Activated CD4-positive, alpha-beta T cell treated with anti-CD3 and anti-CD28 coated beads, Interleukin-10, Interleukin-2, amounts not matched to agents 100 ng/mL and 50 ng/mL, durations not matched to agents 16 hours and 8 hours (primary cell): ENCODE results near the gene C1orf35.

Source experiments
- DNase-seq: peaks from one replicate; pipeline ENCODE4 v3.0.0-alpha.2; 2020

C1orf35 gene

GRCh38 chr1:228102791-228103620 lies at the start of gene C1orf35:
Gene C1orf35, minus strand, starts transcription at chr1:228103325. Its CDS starts 98 bp downstream, at chr1:228103227.
- DNase-seq: peak; percentile 97

- no peak for DNase-seq
These were observed 49.8 kb upstream of the C1orf35 start for GRCh38 chr1:228152918-228153258.

DNA sequence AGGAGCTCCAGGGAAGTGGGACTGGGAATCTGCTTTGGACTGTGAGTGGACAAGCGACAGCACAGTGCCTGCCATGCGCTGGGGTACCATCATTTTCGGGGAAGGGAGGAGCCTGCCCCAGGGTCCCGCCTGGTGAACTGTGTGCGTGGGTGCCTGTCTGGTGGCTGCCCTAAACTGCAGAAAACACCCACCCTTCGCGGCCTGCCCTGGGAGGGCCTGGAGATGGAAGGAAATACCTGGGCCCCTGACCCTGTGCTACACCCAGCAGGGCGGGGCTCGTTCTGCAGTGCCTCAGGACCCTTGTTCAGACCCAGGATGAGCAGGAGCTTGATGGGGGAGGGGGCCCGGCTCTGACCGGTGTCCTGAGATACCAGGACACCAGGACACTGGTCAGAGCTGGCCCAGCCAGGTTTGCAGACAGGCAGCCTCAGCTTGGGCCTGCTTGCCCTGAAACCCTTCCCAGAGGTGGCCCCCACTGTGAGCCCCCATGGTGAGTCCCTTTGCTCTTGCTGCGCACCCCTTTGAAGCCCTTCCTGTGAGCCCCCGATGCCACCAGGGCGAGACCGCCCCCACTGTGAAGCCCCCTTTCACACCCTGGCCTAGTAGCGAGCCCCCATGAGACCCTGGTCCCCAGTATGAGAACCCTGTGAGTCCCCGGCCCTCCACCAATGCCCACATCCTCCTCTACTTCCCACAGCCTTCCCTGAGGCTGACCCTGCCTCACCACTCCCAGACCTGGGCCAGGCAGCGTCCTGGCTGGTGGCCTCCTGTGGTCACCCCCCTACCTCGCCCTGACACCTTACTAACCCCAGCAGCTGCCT lies 49.2 kb upstream of the C1orf35 start:
- DNase-seq: no peak

DNA sequence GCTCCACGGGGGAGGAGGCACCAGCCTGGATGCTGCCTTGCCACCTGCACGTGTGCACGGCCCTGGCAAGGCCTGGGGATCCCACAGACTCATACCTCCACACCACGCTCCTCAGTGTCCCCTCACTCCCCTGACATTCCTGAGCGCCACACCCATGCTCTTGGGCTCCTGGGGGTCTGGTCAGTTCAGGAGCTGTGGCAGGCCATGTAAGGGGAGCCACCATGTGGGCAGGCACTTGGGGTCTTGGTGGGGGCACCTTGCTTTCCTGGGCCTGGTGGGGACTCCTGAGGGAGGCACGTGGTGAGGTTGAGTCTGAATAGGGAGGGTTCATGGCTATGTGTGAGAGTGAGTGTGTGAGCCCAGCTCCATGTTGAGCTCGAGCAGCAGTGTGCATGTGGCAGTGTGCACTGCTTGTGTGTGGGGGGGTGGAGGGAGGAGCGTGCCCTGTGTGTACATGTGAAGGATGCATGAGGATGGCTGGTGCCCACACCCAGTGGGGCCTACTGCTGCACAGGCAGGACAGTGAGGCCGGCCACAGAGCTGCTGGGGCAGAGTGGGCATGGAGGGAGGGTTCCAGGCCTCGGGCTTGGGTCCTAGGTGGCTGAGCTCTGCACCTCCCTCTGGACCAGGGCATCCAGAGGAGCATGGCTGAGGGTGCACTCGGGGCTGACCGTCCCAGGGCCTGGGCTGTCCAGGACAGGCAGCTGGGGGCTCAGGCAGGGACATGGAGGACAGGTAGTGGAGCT lies 48.2 kb upstream of the C1orf35 start:
- DNase-seq: no peak

- no peak for DNase-seq
These were observed 47.5 kb upstream of the C1orf35 start for GRCh38 chr1:228150461-228151179.

GRCh38 chr1:228150120-228150460 lies 47.0 kb upstream of the C1orf35 start:
- no peak for DNase-seq

DNA sequence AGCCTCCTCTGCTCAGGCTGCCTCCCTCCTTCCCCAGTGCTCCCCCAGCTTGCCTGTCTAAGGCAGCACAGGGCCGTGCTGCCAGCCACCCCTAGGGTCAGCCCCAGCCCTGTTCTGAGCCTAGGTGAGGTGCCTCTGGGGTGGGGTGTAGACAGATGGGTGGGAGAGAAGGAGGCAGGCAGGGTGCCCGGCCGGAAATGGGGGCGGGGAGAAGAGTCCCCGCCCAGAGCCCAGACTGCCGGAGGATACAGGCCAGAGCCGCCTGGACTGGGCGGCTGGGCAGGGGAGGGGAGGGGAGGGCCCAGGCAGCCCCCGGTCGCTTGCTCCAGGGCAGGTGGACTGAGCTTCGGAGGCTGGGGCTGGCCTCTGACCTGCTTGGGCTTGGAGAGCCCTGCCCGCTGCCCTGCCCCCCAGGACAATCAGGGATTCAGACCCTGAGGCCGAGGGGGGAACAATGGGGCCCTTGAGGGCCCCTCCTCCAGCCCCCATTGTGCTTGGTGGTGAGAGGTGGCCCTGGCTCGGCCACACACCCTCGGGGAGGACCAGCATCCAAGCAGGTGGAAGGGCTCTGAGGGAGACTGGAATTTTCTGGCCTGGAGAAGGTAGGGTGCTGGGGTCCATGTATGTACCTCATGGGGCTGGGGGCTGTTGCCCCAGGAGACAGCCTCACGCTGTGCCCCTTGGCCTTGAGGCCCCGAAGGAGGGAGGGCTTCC lies 46.4 kb upstream of the C1orf35 start, which contains the start of gene GJC2:
TSS of gene GJC2 (plus strand) at position 525 of the 714 bp plus-strand sequence. CDS start 7,829 bp downstream, outside the sequence.
- no peak for DNase-seq

DNA sequence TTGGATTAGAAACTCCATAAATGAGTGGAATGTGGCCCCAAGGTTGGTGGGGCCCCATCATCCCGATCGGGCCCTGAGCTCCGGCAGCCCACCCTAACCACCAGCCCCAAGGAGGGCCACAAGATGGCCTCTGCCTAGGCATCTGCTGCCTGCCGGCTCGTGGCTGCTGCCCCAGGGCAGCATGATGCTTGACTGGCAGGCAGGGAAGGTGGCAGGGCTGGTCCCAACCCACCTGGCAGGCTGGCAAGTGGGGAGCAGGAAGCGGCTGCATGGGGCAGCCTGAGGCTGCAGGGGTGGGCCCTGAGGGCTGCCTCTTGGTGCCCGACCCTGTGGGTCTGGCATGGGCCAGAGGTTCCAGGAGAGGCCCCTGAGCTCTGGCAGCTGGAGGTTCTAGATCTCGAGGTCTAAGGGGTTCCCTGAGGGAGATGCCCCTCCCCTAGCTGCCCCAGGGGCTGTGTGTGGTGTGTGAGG lies 45.8 kb upstream of the C1orf35 start:
- no peak for DNase-seq

- DNase-seq: no peak
These were observed 45.2 kb upstream of the C1orf35 start for GRCh38 chr1:228148196-228148861.

- DNase-seq: no peak
These were observed 44.6 kb upstream of the C1orf35 start for GRCh38 chr1:228147768-228148167.

DNA sequence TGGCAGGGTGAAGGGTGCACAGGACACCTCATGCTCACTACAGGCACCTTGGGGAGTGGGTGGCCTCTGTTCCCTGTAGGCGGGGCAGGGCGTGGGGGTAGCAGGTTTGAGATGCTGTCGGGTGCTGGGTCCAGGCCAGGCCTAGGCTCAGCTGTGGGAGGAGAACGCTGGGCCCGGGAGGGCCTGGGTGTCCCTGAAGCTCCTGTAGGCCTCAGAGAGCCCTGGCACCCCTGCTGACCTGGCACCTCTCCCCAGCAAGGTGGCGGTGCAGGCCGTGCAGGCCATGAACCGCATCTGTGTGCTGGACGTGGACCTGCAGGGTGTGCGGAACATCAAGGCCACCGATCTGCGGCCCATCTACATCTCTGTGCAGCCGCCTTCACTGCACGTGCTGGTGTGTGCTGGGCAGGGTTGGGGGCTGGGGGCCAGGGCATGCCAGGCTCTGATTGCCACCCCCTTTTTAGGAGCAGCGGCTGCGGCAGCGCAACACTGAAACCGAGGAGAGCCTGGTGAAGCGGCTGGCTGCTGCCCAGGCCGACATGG lies 44.1 kb upstream of the C1orf35 start:
- no peak for DNase-seq

- DNase-seq: no peak
These were observed 43.5 kb upstream of the C1orf35 start for GRCh38 chr1:228146417-228147150.

DNA sequence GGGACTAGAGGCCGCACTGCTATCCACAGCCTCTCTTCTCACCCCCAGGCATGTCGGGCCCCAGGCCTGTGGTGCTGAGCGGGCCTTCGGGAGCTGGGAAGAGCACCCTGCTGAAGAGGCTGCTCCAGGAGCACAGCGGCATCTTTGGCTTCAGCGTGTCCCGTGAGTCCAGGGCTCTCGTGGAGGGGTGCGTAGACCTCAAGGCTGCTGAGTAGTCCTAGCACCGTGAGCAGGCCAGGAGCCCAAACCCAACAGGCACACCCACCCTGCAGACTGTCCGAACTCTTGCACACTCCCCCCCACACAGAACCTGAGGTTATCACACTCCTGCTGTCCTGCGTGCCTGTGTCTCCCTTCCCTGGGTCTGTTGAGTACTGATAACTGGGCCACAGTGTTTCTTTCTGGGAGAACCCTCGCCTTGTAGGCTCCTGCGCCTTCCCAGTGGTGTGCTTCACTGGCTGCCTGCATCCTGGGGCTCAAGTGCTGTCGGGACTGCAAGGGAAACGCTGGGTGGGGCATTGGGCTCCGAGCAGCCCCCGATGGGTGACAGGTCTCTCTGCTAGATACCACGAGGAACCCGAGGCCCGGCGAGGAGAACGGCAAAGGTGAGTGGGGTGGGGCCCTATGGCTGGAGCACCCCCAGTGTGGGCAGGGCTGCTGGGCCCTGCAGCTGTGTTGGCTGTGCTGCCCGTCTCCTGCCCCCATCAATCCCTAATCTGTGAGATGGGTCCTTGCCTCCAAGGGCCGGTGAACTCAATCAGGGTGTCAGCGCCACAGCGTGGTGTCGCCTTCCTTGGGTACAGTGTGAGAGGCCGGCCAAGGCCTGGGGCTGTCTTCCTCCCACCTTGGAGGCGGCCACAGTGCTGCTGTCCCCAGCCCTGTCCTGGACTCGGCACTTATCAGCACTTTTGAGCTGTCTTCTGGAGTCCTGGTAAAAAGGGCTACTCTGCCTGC lies 42.6 kb upstream of the C1orf35 start:
- no peak for DNase-seq

- no peak for DNase-seq
These were observed 41.8 kb upstream of the C1orf35 start for GRCh38 chr1:228144993-228145343.

DNA sequence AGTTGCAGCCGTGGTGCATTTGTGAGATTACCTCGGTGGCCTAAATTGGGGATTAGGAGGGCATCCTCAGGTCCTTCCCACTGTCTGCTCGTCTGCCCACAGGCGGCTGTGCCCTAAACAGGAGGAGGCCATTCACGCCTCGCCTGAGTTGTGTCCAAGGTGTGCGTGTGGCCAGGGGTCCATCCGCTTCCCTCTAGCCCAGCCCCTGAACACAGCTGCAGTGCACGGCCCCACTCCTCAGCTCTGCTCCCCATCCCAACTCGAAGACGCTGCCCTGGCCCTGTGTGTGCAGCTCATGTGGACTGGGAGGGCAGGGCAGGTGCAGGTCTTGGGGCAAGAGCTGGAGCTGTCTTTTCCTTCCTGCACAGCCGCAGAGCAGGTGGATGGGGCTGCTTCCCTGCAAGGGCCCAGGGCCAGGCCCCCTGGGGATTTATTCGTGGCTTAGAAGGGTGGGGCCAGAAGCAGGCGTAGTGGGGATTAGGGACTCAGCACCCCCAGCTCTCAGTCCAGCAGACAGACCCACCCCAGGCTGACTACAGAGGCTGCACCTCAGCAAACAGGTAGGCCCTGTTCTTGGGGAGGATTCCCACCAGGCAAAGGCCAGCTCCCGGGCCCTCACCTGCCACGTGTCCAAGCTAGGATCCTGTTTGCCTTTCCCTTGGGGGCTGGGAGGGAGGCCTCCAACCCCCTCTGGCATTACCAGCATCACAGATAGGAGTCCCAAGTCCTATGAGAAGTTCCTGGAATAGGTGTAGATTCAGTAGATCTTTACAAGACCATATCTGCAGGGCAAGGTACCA lies 41.3 kb upstream of the C1orf35 start:
- DNase-seq: no peak

DNA sequence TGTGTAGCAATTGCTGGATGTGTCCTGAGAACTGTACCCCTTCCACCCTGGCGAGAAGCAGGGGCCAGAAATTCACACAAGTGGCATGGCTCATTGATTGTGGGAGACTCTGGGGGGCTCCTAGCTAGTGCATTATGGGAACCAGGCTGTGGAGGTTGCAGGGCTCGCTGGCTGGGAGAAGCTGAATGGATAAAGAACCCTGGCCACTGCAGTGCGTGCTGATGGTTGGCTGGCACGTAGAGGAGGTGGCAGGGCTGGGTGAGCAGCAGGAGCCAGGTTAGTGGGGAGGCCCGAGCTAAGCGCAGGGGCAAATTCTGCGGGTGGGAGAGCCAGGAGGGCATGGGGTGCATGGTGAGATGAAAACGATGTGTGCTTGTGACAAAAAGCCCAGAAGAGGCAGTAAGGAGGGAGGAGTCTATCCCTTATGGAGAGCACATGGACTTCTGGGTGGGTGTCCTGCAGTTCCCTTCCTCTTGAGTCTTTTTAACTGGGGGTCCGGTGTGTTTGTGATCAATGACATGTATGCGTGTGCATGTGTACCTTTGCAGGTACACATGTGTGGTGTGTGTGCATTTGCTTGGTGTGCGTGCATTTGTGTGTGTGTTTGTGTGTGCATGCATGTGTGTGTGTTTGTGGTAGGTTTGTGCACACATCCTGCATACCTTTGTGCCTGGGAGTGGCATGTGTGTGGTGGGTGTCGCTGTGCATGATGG lies 40.5 kb upstream of the C1orf35 start:
- no peak for DNase-seq

DNA sequence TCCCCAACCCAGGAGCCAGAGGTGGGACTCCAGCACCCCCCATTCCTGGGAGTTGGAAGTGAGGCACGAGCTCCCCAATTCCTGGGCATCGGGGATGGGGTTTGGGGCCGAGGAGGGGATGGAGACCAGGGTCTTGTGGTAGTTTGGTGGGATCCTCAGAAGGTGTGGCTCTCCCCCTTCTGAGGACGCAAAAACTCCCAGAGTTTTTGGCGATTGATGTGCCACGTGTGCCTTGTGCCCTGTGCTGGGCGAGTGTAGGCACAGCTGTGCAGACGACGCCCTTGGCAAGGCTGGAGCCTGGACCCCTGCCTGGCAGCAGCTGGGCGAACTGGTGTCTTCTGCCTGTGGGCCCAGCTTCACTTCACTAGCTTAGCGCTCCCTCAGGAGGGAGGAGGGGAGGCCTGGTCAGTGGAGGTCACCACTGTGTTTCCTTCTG lies 39.6 kb upstream of the C1orf35 start:
- DNase-seq: no peak
